ENCODE results near the gene KIF3A. TPM values are rescaled to one million over a fixed set of nuclear protein-coding genes. Genes with fewer than 3 reads are reported as not detected.

The KIF3A gene
- polyA plus RNA-seq, 12 donors = 7.4 to 23.5 (median 8.9) TPM; not detected in 1

Other genes with a start within 250 kb of the KIF3A start
- gene IRF1, start 246.8 kb downstream of the KIF3A start, polyA plus RNA-seq (ENCODE audit: insufficient read length in 12 of 12) = 10 to 100 TPM in 2 of 12 donors, 1 to 10 TPM in 9, not detected in 1; 5.6 to 22.8 (median 8.9) TPM
- under 1 TPM in 1 of 12 donors, not detected in 11; 0.47 TPM for gene IL5, start 194.0 kb downstream of the KIF3A start, polyA plus RNA-seq (ENCODE audit: insufficient read length in 12 of 12)
- 10 to 100 TPM in 11 of 12 donors, not detected in 1; 18.1 to 37.4 (median 25.8) TPM for gene RAD50, start 180.6 kb downstream of the KIF3A start, polyA plus RNA-seq (ENCODE audit: insufficient read length in 12 of 12)
- under 1 TPM in 2 of 12 donors, not detected in 10; 0.18 to 0.29 TPM for gene IL13, start 79.4 kb downstream of the KIF3A start, polyA plus RNA-seq (ENCODE audit: insufficient read length in 12 of 12)
- gene IL4, start 63.6 kb downstream of the KIF3A start, polyA plus RNA-seq (ENCODE audit: insufficient read length in 12 of 12) = not detected
- gene CCNI2, start 9.9 kb upstream of the KIF3A start, polyA plus RNA-seq (ENCODE audit: insufficient read length in 12 of 12) = 1 to 10 TPM in 2 of 12 donors, under 1 TPM in 8, not detected in 2; 0.11 to 1.8 (median 0.77) TPM
- 10 to 100 TPM in 11 of 12 donors, not detected in 1; 33.8 to 65.4 (median 44.1) TPM for gene SEPTIN8, start 39.7 kb upstream of the KIF3A start, polyA plus RNA-seq (ENCODE audit: insufficient read length in 12 of 12)
- gene SOWAHA, start 75.8 kb upstream of the KIF3A start, polyA plus RNA-seq (ENCODE audit: insufficient read length in 12 of 12) = 1 to 10 TPM in 1 of 12 donors, under 1 TPM in 8, not detected in 3; 0.05 to 6.4 (median 0.09) TPM
- 1 to 10 TPM in 11 of 12 donors, not detected in 1; 1.4 to 5.4 (median 3.0) TPM for gene SHROOM1, start 93.1 kb upstream of the KIF3A start, polyA plus RNA-seq (ENCODE audit: insufficient read length in 12 of 12)
- gene GDF9, start 128.9 kb upstream of the KIF3A start, polyA plus RNA-seq (ENCODE audit: insufficient read length in 12 of 12) = 1 to 10 TPM in 3 of 12 donors, under 1 TPM in 7, not detected in 2; 0.34 to 1.4 (median 0.87) TPM
- gene UQCRQ, start 129.1 kb upstream of the KIF3A start, polyA plus RNA-seq (ENCODE audit: insufficient read length in 12 of 12) = 100 to 1,000 TPM in 11 of 12 donors, not detected in 1; 109 to 280 (median 181) TPM
- gene LEAP2, start 136.1 kb upstream of the KIF3A start, polyA plus RNA-seq (ENCODE audit: insufficient read length in 12 of 12) = 1 to 10 TPM in 9 of 12 donors, under 1 TPM in 1, not detected in 2; 0.92 to 4.0 (median 2.3) TPM
- gene AFF4, start 226.1 kb upstream of the KIF3A start, polyA plus RNA-seq (ENCODE audit: insufficient read length in 12 of 12) = 10 to 100 TPM in 11 of 12 donors, not detected in 1; 45.1 to 65.3 (median 50.6) TPM

All from muscle of arm (tissue), 12 donors.